GM23338 (cell line): ENCODE results near the gene ERCC1. TPM values are rescaled to one million over a fixed set of nuclear protein-coding genes. Genes with fewer than 3 reads are reported as not detected.

Experiments used
- ATAC-seq: fragments of 200-7000 bp; cut with Tn5 transposase; 3 replicates; pipeline ENCODE4 v1.9.1; 2020
- DNase-seq: peaks from one replicate; pipeline ENCODE4 v3.0.0-alpha.2; 2015; ENCODE audit warnings: low spot score
- H2AFZ ChIP-seq: fragments of 200-600 bp; sonication (generic); 2 replicates; pipeline ENCODE4 v1.8.0; 2016; ENCODE audit warnings: antibody characterized with exemption, mild to moderate bottlenecking, moderate library complexity
- H3F3A ChIP-seq: fragments of 200-600 bp; sonication (generic); replicated peaks from 2 replicates; pipeline ENCODE4 v1.8.0; 2017; ENCODE audit warnings: antibody characterized with exemption, mixed run types, low read depth
- H3K27ac ChIP-seq: fragments of 200-600 bp; sonication (generic); 2 replicates; pipeline ENCODE4 v1.6.1; 2016; ENCODE audit warnings: low read depth
- H3K27me3 ChIP-seq: fragments of 200-600 bp; sonication (generic); 2 replicates; pipeline ENCODE4 v1.8.0; 2016; ENCODE audit warnings: mild to moderate bottlenecking, mixed run types, moderate library complexity; ENCODE audit not compliant: insufficient read depth
- H3K36me3 ChIP-seq: fragments of 200-600 bp; sonication (generic); 2 replicates; pipeline ENCODE4 v1.8.0; 2016; ENCODE audit warnings: mild to moderate bottlenecking; ENCODE audit not compliant: insufficient read depth
- H3K4me1 ChIP-seq: fragments of 200-600 bp; sonication (generic); 2 replicates; pipeline ENCODE4 v1.8.0; 2016; ENCODE audit warnings: mild to moderate bottlenecking, moderate library complexity; ENCODE audit not compliant: insufficient read depth
- H3K4me2 ChIP-seq: fragments of 200-600 bp; sonication (generic); 2 replicates; pipeline ENCODE4 v1.7.1; 2017; ENCODE audit warnings: mixed run types
- H3K4me3 ChIP-seq: fragments of 200-600 bp; sonication (generic); 2 replicates; pipeline ENCODE4 v1.6.1; 2016; ENCODE audit warnings: mixed run types
- H3K79me2 ChIP-seq: fragments of 200-600 bp; sonication (generic); replicated peaks from 2 replicates; pipeline ENCODE4 v1.8.0; 2017; ENCODE audit warnings: mild to moderate bottlenecking; ENCODE audit not compliant: insufficient read depth
- H3K9me2 ChIP-seq: fragments of 200-600 bp; sonication (generic); 2 replicates; pipeline ENCODE4 v1.8.0; 2017; ENCODE audit not compliant: insufficient read depth
- H4K20me1 ChIP-seq: fragments of 200-600 bp; sonication (generic); replicated peaks from 2 replicates; pipeline ENCODE4 v1.8.0; 2017; ENCODE audit warnings: mild to moderate bottlenecking; ENCODE audit not compliant: insufficient read depth
- H3K27ac Mint-ChIP-seq: 2 replicates; pipeline ENCODE4 v1.8.0; 2020; ENCODE audit warnings: inconsistent platforms, mild to moderate bottlenecking, moderate library complexity, mixed read lengths
- H3K27me3 Mint-ChIP-seq: 3 replicates; pipeline ENCODE4 v1.8.0; 2022; ENCODE audit warnings: low read depth, mild to moderate bottlenecking, moderate library complexity, mixed read lengths, inconsistent platforms; ENCODE audit not compliant: insufficient read depth, poor library complexity
- H3K36me3 Mint-ChIP-seq: 3 replicates; pipeline ENCODE4 v1.8.0; 2021; ENCODE audit warnings: low read depth, mild to moderate bottlenecking, inconsistent platforms, moderate library complexity, mixed read lengths
- H3K4me1 Mint-ChIP-seq: 3 replicates; pipeline ENCODE4 v1.8.0; 2020; ENCODE audit warnings: mild to moderate bottlenecking, inconsistent platforms, mixed read lengths
- H3K4me3 Mint-ChIP-seq: 3 replicates; pipeline ENCODE4 v1.8.0; 2021; ENCODE audit warnings: moderate library complexity, mild to moderate bottlenecking, inconsistent platforms, mixed read lengths
- H3K9me3 Mint-ChIP-seq: 3 replicates; pipeline ENCODE4 v1.8.0; 2020; ENCODE audit warnings: moderate library complexity, mild to moderate bottlenecking, inconsistent platforms, mixed read lengths
- CREB1 ChIP-seq: fragments of 250-450 bp; sonication (Bioruptor Pico); IDR thresholded peaks from 2 replicates; pipeline ENCODE4 v1.5.0; 2020; ENCODE audit warnings: low read depth, mild to moderate bottlenecking, moderate library complexity
- CTCF ChIP-seq, 2 experiments: fragments of 200-600 bp in 1 of 2; sonication (generic) in 1 of 2; conservative IDR thresholded peaks; 2 replicates each; pipeline versions ENCODE4 v1.5.1 to v1.6.1; 2016 to 2017; ENCODE audit warnings: antibody characterized with exemption in 2 of 2, low read depth in 2 of 2, mild to moderate bottlenecking in 2 of 2, moderate library complexity in 1 of 2
- ETS1 ChIP-seq: IDR thresholded peaks from 2 replicates; pipeline ENCODE4 v1.6.1; 2016; ENCODE audit warnings: antibody characterized with exemption
- EZH2 ChIP-seq: fragments of 200-600 bp; sonication (generic); IDR thresholded peaks from one replicate; pipeline ENCODE4 v1.8.0; 2017; ENCODE audit warnings: antibody characterized with exemption, mild to moderate bottlenecking, low read depth; ENCODE audit not compliant: unreplicated experiment
- EZH2phosphoT487 ChIP-seq: fragments of 200-600 bp; sonication (generic); IDR thresholded peaks from one replicate; pipeline ENCODE4 v1.8.1; 2018; ENCODE audit warnings: antibody characterized with exemption; ENCODE audit not compliant: unreplicated experiment
- JUNB ChIP-seq: IDR thresholded peaks from one replicate; pipeline ENCODE4 v1.6.1; 2016; ENCODE audit warnings: antibody characterized with exemption; ENCODE audit not compliant: unreplicated experiment
- NANOG ChIP-seq: IDR thresholded peaks from 2 replicates; pipeline ENCODE4 v1.6.1; 2016; ENCODE audit warnings: antibody characterized with exemption, borderline replicate concordance
- POLR2AphosphoS5 ChIP-seq: IDR thresholded peaks from 2 replicates; pipeline ENCODE4 v1.6.1; 2016; ENCODE audit warnings: antibody characterized with exemption, low read depth
- STAT1 ChIP-seq: IDR thresholded peaks from one replicate; pipeline ENCODE4 v1.6.1; 2016; ENCODE audit warnings: antibody characterized with exemption; ENCODE audit not compliant: unreplicated experiment
- ZNF114 ChIP-seq: fragments of 250-450 bp; sonication (Bioruptor Pico); IDR thresholded peaks from 2 replicates; pipeline ENCODE4 v1.5.0; 2020; ENCODE audit warnings: mild to moderate bottlenecking, moderate library complexity
- ZNF331 ChIP-seq: fragments of 250-450 bp; sonication (Bioruptor Pico); IDR thresholded peaks from 2 replicates; pipeline ENCODE4 v1.5.0; 2020; ENCODE audit warnings: low read depth, mild to moderate bottlenecking, moderate library complexity
- ZNF462 ChIP-seq: fragments of 250-450 bp; sonication (Bioruptor Pico); IDR thresholded peaks from 2 replicates; pipeline ENCODE4 v1.5.0; 2020; ENCODE audit warnings: mild to moderate bottlenecking, moderate library complexity
- polyA plus RNA-seq: library from polyadenylated mRNA; unstranded; fragments of >200 nt; fragmentation: Nextera tagmentation; extraction: Ambion mirVana; gene quantifications from 2 replicates; pipeline ENCODE4 v1.2.1, GENCODE V29; 2016
- total RNA-seq: library from RNA; depleted of rRNA; stranded (reverse); fragments of >200 nt; shearing (Covaris generic); gene quantifications from 2 replicates; pipeline ENCODE4 v1.2.3, GENCODE V29; 2014
- TF ChIP-seq, protein P1 (sequence below): IDR thresholded peaks from one replicate; pipeline ENCODE4 v1.6.1; 2018; ENCODE audit warnings: antibody characterized with exemption; ENCODE audit not compliant: unreplicated experiment

Gene ERCC1
- total and polyA plus RNA-seq, 2 experiments from 2014 or later: 39.0 to 52.3 TPM

DNA sequence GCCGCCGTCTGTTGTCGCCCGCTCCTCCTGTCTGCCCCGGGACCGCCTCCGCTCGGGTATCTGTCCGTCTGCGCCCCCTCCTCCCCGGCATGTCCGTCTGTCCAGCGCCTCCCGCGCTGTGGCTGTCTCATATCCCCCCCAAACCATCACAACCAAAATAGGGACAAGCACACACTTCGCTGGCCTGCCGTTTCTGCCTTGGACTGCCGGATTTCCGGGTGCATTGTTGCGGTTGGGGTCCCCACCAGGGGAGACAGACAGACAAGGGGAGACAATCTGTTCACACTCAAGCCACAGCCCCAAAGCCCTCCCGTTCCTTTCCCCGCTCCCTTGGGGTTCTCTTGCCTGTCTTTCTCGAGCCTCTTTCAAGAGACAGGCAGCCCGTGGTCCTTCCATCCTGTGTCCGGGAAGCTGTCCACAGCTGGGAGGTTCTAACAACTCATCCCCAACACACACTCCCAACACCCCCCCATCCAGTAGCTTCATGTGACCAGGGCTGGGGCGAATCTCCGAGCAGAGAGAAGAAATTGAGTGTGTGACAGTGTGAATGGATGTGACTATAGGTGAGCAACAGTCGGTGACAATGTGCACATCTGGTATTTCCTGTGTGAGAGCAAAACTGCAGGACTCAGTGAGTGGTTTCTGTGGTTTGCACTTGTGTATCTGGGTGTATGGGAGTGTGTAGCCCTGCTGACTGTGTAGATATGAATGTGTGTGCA is 27.6 kb upstream of the ERCC1 start:
- peak; percentile 53 for DNase-seq
- peaks cover 38% of the 10 kb centered on the region for H3K27me3 Mint-ChIP-seq

More for the DNA sequence above, 27.6 kb upstream of the ERCC1 start:
- H3K27ac Mint-ChIP-seq: peak overlapping the region; percentile 34; the same call in 1 of the 2 replicates
- H3K9me3 Mint-ChIP-seq: peaks cover 10% of the 10 kb centered on the region
- Histone ChIP-seq H3K4me3 (peak overlapping the region; percentile 59), H3K36me3 (no peaks in the 10 kb centered on the region), H4K20me1 (no peaks in the 10 kb centered on the region), H3K79me2 (no peaks in the 10 kb centered on the region), H2AFZ (peak overlapping the region; percentile 96), H3K27me3 (peaks cover 41% of the 10 kb centered on the region), H3K27ac (no peak overlapping the region), H3K4me2 (peak overlapping the region; percentile 80), H3K4me1 (peaks cover 8% of the 10 kb centered on the region; the same call in 1 of the 2 replicates), H3F3A (peaks cover 26% of the 10 kb centered on the region), H3K9me2 (no peaks in the 10 kb centered on the region)
- no peak for TF ChIP-seq ZNF114 (CRISPR knock-in tag)
- no peak for TF ChIP-seq EZH2phosphoT487
- TF ChIP-seq STAT1: no peak
- no peak for TF ChIP-seq JUNB
- TF ChIP-seq NANOG: no peak
- no peak for TF ChIP-seq CTCF (conservative IDR thresholded peaks at IDR 0.05; ENCODE audit: low read depth in 2 of 2)
- no peak for TF ChIP-seq EZH2
- TF ChIP-seq ETS1: no peak
- no peak for TF ChIP-seq POLR2AphosphoS5
- TF ChIP-seq ZNF462 (CRISPR knock-in tag): no peak
- no peak for TF ChIP-seq CREB1
- TF ChIP-seq, protein P1, sequence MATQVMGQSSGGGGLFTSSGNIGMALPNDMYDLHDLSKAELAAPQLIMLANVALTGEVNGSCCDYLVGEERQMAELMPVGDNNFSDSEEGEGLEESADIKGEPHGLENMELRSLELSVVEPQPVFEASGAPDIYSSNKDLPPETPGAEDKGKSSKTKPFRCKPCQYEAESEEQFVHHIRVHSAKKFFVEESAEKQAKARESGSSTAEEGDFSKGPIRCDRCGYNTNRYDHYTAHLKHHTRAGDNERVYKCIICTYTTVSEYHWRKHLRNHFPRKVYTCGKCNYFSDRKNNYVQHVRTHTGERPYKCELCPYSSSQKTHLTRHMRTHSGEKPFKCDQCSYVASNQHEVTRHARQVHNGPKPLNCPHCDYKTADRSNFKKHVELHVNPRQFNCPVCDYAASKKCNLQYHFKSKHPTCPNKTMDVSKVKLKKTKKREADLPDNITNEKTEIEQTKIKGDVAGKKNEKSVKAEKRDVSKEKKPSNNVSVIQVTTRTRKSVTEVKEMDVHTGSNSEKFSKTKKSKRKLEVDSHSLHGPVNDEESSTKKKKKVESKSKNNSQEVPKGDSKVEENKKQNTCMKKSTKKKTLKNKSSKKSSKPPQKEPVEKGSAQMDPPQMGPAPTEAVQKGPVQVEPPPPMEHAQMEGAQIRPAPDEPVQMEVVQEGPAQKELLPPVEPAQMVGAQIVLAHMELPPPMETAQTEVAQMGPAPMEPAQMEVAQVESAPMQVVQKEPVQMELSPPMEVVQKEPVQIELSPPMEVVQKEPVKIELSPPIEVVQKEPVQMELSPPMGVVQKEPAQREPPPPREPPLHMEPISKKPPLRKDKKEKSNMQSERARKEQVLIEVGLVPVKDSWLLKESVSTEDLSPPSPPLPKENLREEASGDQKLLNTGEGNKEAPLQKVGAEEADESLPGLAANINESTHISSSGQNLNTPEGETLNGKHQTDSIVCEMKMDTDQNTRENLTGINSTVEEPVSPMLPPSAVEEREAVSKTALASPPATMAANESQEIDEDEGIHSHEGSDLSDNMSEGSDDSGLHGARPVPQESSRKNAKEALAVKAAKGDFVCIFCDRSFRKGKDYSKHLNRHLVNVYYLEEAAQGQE: no peak
- TF ChIP-seq ZNF331: no peak
- peak overlapping the region; percentile 79 for H3K4me3 Mint-ChIP-seq
- peaks cover 23% of the 10 kb centered on the region for H3K4me1 Mint-ChIP-seq
- no peak for ATAC-seq
- H3K36me3 Mint-ChIP-seq: no peaks in the 10 kb centered on the region; the same call in 2 of the 3 replicates
